Esophagus (tissue), 2 donors: ENCODE measurements around the gene IRF5. TPM values are rescaled to one million over a fixed set of nuclear protein-coding genes. Genes with fewer than 3 reads are reported as not detected.

Experiments
- H3K27ac ChIP-seq, 2 donors: one replicate each; pipeline ENCODE4 v1.5.1; 2013; ENCODE audit warnings: low read depth in 2 of 2, mild to moderate bottlenecking in 2 of 2, inconsistent platforms in 1 of 2, low read length in 1 of 2, moderate library complexity in 1 of 2
- H3K27me3 ChIP-seq, 2 donors: one replicate each; pipeline ENCODE4 v1.6.1; 2013; ENCODE audit warnings: low read length in 2 of 2, control low read depth in 1 of 2, mild to moderate bottlenecking in 1 of 2; ENCODE audit not compliant: insufficient read depth in 2 of 2, control insufficient read depth in 1 of 2
- H3K36me3 ChIP-seq, 2 donors: one replicate each; pipeline ENCODE4 v1.6.1; 2013; ENCODE audit warnings: low read length in 1 of 2; ENCODE audit not compliant: control insufficient read depth in 2 of 2, insufficient read depth in 2 of 2
- H3K4me1 ChIP-seq, 2 donors: one replicate each; pipeline ENCODE4 v1.6.1; 2013; ENCODE audit warnings: low read length in 1 of 2; ENCODE audit not compliant: control insufficient read depth in 2 of 2, insufficient read depth in 2 of 2
- H3K4me3 ChIP-seq, 2 donors: one replicate each; pipeline ENCODE4 v1.5.1; 2013; ENCODE audit warnings: low read length in 2 of 2, mild to moderate bottlenecking in 2 of 2, low read depth in 1 of 2, moderate library complexity in 1 of 2
- H3K9me3 ChIP-seq, 2 donors: one replicate each; pipeline ENCODE4 v1.6.1; 2013; ENCODE audit warnings: mild to moderate bottlenecking in 2 of 2, low read depth in 1 of 2, low read length in 1 of 2, moderate library complexity in 1 of 2; ENCODE audit not compliant: control insufficient read depth in 2 of 2, insufficient read depth in 1 of 2
- WGBS, 2 donors: extraction: QIAGEN DNeasy Blood & Tissue Kit; methylation state at CpG; one replicate each; pipeline ENCODE4 v1.1.7; 2013; 5-methylcytosine and 5-hydroxymethylcytosine counted together
- polyA plus RNA-seq, 2 donors: library from polyadenylated mRNA; stranded (reverse); fragments of 200-250 nt; gene quantifications; one replicate each; pipeline ENCODE4 v1.2.3, GENCODE V29; 2013
- donor health status: healthy with polysubstance abuse.
- donor health status: Bipolar disorder and iron deficiency.

The IRF5 gene
- polyA plus RNA-seq, 2 donors = 10.6 to 14.5 TPM

DNA sequence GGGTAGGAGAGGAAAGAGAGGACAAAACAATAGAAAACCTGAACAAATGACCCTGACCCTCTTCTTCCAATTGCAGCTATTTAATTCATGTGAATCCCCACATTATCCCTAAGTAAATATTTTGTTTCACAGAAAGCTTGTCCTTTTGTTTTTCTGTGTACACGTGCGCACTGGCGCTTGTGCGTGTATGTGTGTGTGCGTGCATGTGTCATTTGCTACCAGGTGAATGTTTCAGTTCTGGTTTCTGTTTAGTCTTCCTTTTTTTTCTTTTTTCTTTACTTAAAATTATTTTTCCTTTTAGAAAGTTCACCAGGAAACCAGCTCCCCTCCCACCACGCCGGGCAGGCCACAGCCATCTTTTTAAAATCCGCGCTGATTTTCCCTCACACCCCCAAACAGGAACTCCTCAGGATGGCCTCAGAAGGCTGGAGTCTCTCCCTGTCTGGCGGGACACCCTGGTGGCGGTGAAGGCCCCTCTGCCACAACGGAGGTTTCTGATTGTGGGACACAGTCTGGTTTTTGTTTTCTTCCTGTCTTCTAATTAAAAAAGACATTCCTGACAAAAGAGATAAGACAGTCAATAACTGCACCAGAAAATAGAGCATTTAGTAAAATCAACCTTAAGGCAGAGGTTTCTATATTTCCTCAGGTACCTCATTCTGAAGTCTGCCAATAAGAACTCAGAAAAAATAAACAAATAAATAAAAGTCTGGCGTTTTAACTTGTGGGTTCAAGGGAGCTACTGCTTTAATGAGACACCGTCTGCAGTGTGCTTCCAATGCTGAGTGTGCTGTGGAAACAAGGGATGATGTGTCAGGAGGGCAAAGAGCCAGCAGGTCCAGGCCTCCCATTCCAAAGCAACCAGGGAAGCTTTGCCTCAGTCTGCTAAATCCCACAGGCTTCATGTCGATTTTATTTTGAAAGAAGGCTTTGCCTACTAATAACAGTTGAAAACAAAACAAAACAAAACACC lies 17.4 kb downstream of the IRF5 start:
- no peaks in the 10 kb centered on the region for H3K27me3 ChIP-seq
- no peak overlapping the region for H3K4me3 ChIP-seq
- H3K4me1 ChIP-seq = no peaks in the 10 kb centered on the region
- peaks cover 11 to 13% of the 10 kb centered on the region in 2 donors for H3K36me3 ChIP-seq
- WGBS, 2 donors = 73% methylated on average over 15 of the region's 15 CpGs
- H3K9me3 ChIP-seq = no peaks in the 10 kb centered on the region
- H3K27ac ChIP-seq = no peak overlapping the region

DNA sequence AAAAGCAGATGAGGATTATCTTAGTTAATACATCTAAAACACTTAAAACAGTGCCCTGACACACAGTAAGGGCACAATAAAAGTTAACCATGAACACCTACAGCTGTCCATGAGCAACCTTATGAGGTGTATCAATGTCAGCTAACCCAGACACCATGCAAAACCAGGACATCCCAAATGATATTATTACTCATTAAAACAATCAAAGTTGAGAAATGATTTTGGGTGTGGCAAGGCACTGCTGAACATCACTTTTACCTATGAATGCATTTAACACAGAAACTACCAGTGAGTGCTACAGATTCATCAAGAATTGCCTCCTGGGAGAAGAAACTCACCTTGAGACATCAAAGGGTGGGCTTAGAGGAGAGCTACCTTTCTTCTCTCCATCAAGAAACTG lies 18.3 kb downstream of the IRF5 start:
- no peaks in the 10 kb centered on the region for H3K9me3 ChIP-seq
- no peak overlapping the region for H3K4me3 ChIP-seq
- no peaks in the 10 kb centered on the region for H3K27me3 ChIP-seq
- H3K36me3 ChIP-seq = peaks cover 11 to 13% of the 10 kb centered on the region in 2 donors
- H3K27ac ChIP-seq = peak overlapping the region; percentile 16 to 42
- no peaks in the 10 kb centered on the region for H3K4me1 ChIP-seq

DNA sequence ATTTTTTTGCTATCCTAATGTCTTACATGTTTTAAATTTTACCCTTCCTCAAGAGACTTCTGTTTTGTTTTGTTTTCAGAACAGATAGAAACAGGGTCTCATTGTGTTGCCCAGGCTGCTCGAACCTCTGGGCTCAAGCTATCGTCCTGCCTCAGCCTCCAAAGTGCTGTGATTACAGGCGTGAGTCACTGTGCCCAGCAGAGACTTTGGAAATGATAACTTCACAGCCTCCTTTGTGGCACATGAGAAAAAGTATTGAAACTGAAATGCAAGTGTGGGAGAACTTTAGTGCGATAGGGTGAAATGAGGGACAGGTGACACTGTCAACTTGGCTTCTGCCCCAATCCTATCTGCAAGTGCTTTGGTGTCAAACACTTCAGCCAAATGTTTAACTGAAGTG lies 21.6 kb downstream of the IRF5 start:
- H3K36me3 ChIP-seq = peaks cover 4 to 9% of the 10 kb centered on the region in 2 donors
- no peaks in the 10 kb centered on the region for H3K27me3 ChIP-seq
- no peak overlapping the region for H3K27ac ChIP-seq
- no peaks in the 10 kb centered on the region for H3K9me3 ChIP-seq
- no peak overlapping the region for H3K4me3 ChIP-seq
- WGBS, 2 donors = 89 to 90% methylated on average over 4 of the region's 4 CpGs
- H3K4me1 ChIP-seq = no peaks in the 10 kb centered on the region

DNA sequence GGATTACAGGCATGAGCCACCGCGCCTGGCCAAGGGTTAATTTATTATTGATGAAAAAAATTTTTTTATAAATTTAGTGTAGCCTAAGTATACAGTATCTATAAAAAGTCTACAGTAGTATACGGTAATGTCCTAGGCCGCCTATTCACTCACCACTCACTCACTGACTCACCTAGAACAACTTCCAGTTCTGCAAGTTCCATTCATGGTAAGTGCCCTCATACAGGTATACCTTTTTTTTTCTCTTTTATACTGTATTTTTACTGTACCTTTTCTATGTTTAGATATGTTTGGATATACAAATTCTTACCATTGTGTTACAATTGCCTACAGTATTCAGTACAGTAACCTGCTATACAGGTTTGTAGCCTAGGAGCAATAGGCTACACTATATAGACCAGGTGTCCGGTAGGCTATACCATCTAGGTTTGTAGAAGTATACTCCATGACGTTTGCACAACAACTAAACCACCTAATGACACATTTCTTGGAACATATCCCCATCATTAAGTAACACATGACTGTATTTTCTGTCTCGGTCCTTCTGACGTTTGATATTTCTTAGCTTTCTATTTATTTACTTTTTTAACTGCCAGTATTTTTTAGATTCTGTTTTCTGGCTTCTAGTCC lies 23.4 kb downstream of the IRF5 start:
- Histone ChIP-seq H3K4me3 (no peak overlapping the region), H3K9me3 (no peaks in the 10 kb centered on the region), H3K27me3 (no peaks in the 10 kb centered on the region), H3K4me1 (no peaks in the 10 kb centered on the region), H3K36me3 (peaks cover 4 to 7% of the 10 kb centered on the region in 2 donors), H3K27ac (peak overlapping the region; percentile 42 to 88)
- 59 to 70% methylated on average over 8 of the region's 8 CpGs for WGBS, 2 donors

DNA sequence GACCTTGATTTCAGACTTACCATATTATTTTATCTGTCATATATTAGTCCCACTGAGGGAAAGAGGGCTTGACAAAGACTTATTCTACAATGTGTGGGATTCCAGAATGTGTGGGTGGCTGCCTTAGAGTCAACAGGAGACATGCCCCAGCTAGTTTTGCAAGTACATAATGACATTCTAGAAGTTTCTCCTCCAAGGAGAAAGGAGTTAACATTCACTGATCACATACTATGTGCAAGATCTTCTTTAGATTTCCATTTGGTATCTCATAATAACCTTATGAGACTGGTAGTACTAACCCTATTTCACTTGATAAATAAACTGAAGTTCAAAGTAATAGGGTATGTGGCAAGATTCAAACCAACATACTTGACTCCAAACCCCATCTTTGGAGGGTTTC lies 25.2 kb downstream of the IRF5 start:
- Histone ChIP-seq H3K27ac (peak overlapping the region; percentile 31 to 73), H3K36me3 (peaks cover 0 to 5% of the 10 kb centered on the region in 2 donors), H3K4me3 (no peak overlapping the region), H3K27me3 (no peaks in the 10 kb centered on the region), H3K9me3 (no peaks in the 10 kb centered on the region), H3K4me1 (no peaks in the 10 kb centered on the region)

DNA sequence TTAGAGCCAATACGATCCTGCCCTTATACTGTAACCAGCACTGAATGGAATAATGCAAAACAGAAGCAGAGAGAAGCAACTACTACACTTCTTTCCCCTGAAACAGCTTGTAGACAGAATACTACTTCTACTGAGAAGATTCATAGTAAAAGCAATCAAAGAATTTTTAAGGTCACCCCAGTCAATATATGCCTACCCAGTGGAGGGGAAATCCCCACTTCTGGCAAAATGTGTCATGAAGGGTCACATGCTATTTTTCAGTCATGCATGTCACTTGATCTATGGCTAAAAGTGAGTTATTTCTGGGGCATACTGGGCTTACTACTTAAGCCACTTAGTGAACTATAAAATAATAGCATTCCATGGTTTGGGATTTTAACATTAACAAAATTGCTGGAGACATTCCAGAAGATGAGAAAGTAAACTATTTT lies 25.6 kb downstream of the IRF5 start:
- H3K27me3 ChIP-seq = no peaks in the 10 kb centered on the region
- H3K36me3 ChIP-seq = peaks cover 0 to 5% of the 10 kb centered on the region in 2 donors
- H3K4me3 ChIP-seq = no peak overlapping the region
- WGBS, 2 donors = 70 to 74% methylated on average over 1 of the region's 1 CpG
- no peaks in the 10 kb centered on the region for H3K9me3 ChIP-seq
- peak overlapping the region in 1 of 2 donors; percentile 73 for H3K27ac ChIP-seq
- H3K4me1 ChIP-seq = no peaks in the 10 kb centered on the region

DNA sequence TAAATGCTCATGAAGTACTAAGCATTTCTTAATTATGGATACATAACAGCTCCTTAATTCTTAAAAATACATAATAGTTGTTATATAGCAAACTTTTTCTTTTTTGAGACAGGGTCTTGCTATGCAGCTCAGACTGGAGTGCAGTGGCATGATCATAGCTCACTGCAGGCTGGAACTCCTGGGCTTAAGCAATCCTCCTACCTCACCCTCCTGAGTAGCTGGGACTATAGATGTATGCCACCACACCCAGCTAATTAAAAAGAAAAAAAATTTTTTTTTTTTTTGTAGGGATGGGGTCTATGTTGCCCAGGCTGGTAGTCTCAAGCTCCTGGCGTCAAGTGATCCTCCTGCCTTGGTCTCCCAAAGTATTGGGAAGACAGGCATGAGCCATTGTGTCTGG lies 30.9 kb downstream of the IRF5 start:
- Histone ChIP-seq H3K4me1 (no peaks in the 10 kb centered on the region), H3K36me3 (peaks cover 11 to 12% of the 10 kb centered on the region in 2 donors), H3K9me3 (no peaks in the 10 kb centered on the region), H3K27ac (no peak overlapping the region), H3K27me3 (no peaks in the 10 kb centered on the region), H3K4me3 (no peak overlapping the region)
- WGBS, 2 donors = 90 to 94% methylated on average over 1 of the region's 1 CpG

DNA sequence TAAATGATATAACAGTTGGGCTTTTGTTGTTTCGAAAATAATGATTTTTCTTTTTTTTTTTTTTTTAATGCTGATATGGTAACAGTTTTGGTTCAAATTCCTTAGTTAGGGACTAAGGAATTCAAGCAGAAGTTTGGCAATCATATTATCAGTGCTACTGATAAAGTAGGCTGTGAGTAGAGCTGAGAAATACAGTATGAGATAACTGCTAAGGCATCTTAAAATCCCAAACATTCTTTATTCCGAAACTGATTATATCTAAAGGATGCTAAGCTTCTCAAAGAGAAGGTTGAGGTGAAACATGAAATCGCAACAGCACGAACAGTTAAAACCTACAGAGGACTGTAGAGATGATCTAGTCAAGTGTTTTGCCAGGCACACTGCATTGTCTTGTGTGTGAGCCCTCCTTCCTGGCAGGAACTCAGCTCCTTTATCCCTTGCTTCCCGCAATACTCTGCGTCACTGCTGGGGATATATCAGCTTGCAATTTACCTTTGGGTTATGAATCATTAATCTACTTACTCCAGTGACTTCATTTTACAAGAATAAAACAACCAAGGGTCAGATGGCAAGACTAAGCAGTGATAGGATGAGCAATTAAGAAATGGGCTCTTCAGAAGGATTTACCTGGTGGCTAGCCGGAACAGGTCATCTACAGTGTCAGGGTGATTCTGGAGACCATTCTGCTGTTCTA lies 36.7 kb downstream of the IRF5 start:
- H3K36me3 ChIP-seq = peaks cover 15 to 17% of the 10 kb centered on the region in 2 donors
- no peaks in the 10 kb centered on the region for H3K27me3 ChIP-seq
- no peaks in the 10 kb centered on the region for H3K9me3 ChIP-seq
- WGBS, 2 donors = 84 to 85% methylated on average over 7 of the region's 7 CpGs
- no peak overlapping the region for H3K4me3 ChIP-seq
- no peak overlapping the region for H3K27ac ChIP-seq
- no peaks in the 10 kb centered on the region for H3K4me1 ChIP-seq

DNA sequence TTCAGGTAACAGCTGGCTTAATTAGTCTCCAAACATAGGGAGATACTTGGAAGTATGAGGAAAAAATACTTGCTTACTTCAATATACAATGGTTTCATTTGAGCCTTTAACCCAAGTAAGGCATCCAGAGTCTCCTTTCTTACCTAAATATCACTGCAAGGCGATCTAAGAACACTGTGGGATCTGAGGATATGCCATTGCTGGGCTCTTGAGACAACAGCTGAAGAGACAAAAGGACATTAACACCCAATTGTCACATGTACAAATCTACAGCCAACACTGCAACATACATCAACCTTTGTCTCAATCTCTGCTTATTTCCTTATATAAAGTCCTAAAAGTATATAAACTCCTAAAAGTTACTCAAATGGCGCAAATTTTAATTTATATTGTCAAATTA lies 44.4 kb downstream of the IRF5 start:
- Histone ChIP-seq H3K36me3 (peaks cover 9 to 12% of the 10 kb centered on the region in 2 donors), H3K9me3 (no peaks in the 10 kb centered on the region), H3K4me3 (no peak overlapping the region), H3K27me3 (no peaks in the 10 kb centered on the region), H3K27ac (no peak overlapping the region), H3K4me1 (no peaks in the 10 kb centered on the region)
- 95 to 97% methylated on average over 2 of the region's 2 CpGs for WGBS, 2 donors
